Neuronal stem cell (in vitro differentiated cells): ENCODE data around the gene PPP1R1B.

ENCODE experiments used
- DNase-seq: peaks from one replicate; pipeline ENCODE4 v3.0.0-alpha.2; 2013; ENCODE audit warnings: low spot score
- H2AFZ ChIP-seq: one replicate; pipeline ENCODE4 v1.6.1; 2013; ENCODE audit warnings: mild to moderate bottlenecking, low read length, inconsistent platforms
- H2AK5ac ChIP-seq: 2 replicates; pipeline ENCODE4 v1.6.1; 2013; ENCODE audit warnings: low read depth, mild to moderate bottlenecking, inconsistent platforms, low read length, moderate library complexity, mixed read lengths
- H2BK120ac ChIP-seq: 2 replicates; pipeline ENCODE4 v1.6.1; 2013; ENCODE audit warnings: low read depth, mild to moderate bottlenecking, inconsistent platforms, low read length, moderate library complexity, mixed read lengths
- H2BK12ac ChIP-seq: one replicate; pipeline ENCODE4 v1.6.1; 2013; ENCODE audit warnings: low read length, inconsistent platforms
- H2BK15ac ChIP-seq: 2 replicates; pipeline ENCODE4 v1.6.1; 2013; ENCODE audit warnings: mild to moderate bottlenecking, low read length, inconsistent platforms, mixed read lengths
- H2BK5ac ChIP-seq: one replicate; pipeline ENCODE4 v1.6.1; 2013; ENCODE audit warnings: inconsistent platforms, mild to moderate bottlenecking, low read length, moderate library complexity
- H3K14ac ChIP-seq: one replicate; pipeline ENCODE4 v1.6.1; 2013; ENCODE audit warnings: low read length, inconsistent platforms
- H3K18ac ChIP-seq: 2 replicates; pipeline ENCODE4 v1.6.1; 2013; ENCODE audit warnings: low read length, inconsistent platforms
- H3K23ac ChIP-seq: 2 replicates; pipeline ENCODE4 v1.6.1; 2013; ENCODE audit warnings: low read depth, mild to moderate bottlenecking, mixed read lengths, low read length, inconsistent platforms; ENCODE audit not compliant: poor library complexity
- H3K27ac ChIP-seq: replicated peaks from 3 replicates; pipeline ENCODE4 v1.5.1; 2013; ENCODE audit warnings: low read length, inconsistent platforms
- H3K27me3 ChIP-seq, 3 experiments: 2 replicates each; pipeline ENCODE4 v1.6.1; 2013; ENCODE audit warnings: low read length in 3 of 3, mild to moderate bottlenecking in 2 of 3, inconsistent platforms in 1 of 3, low read depth in 1 of 3, mixed read lengths in 1 of 3, moderate library complexity in 1 of 3; ENCODE audit not compliant: control insufficient read depth in 3 of 3, insufficient read depth in 3 of 3
- H3K36me3 ChIP-seq, 2 donors: replicated peaks in 1 of 2; 2 replicates each; pipeline ENCODE4 v1.6.1; 2013; ENCODE audit warnings: low read length in 2 of 2; ENCODE audit not compliant: control insufficient read depth in 2 of 2, insufficient read depth in 2 of 2
- H3K4ac ChIP-seq: 2 replicates; pipeline ENCODE4 v1.6.1; 2013; ENCODE audit warnings: inconsistent platforms, mild to moderate bottlenecking, low read length, moderate library complexity
- H3K4me1 ChIP-seq, 2 donors: 1 replicate in 1 of 2; 2 replicates in 1 of 2; pipeline ENCODE4 v1.6.1; 2013; ENCODE audit warnings: low read length in 2 of 2, low read depth in 1 of 2; ENCODE audit not compliant: control insufficient read depth in 2 of 2, insufficient read depth in 1 of 2
- H3K4me2 ChIP-seq: one replicate; pipeline ENCODE4 v1.6.1; 2013; ENCODE audit warnings: mild to moderate bottlenecking, low read length, inconsistent platforms; ENCODE audit not compliant: insufficient read depth, poor library complexity, severe bottlenecking
- H3K4me3 ChIP-seq, 2 donors: 2 replicates each; pipeline ENCODE4 v1.5.1; 2013; ENCODE audit warnings: low read length in 2 of 2, mild to moderate bottlenecking in 2 of 2, inconsistent platforms in 1 of 2, moderate library complexity in 1 of 2
- H3K79me1 ChIP-seq: one replicate; pipeline ENCODE4 v1.6.1; 2013; ENCODE audit warnings: low read depth, mild to moderate bottlenecking, inconsistent platforms, low read length, moderate library complexity
- H3K9ac ChIP-seq: one replicate; pipeline ENCODE4 v1.6.1; 2013; ENCODE audit warnings: mild to moderate bottlenecking, low read depth, low read length, inconsistent platforms; ENCODE audit not compliant: poor library complexity
- H3K9me3 ChIP-seq, 2 donors: replicated peaks in 1 of 2; 2 replicates each; pipeline versions ENCODE3 to v1.6.1; 2013; ENCODE audit warnings: low read length in 2 of 2, mild to moderate bottlenecking in 2 of 2, inconsistent platforms in 1 of 2, low read depth in 1 of 2, mixed read lengths in 1 of 2, moderate library complexity in 1 of 2; ENCODE audit not compliant: control insufficient read depth in 2 of 2, insufficient read depth in 1 of 2
- H4K8ac ChIP-seq: one replicate; pipeline ENCODE4 v1.6.1; 2013; ENCODE audit warnings: low read depth, mild to moderate bottlenecking, inconsistent platforms, low read length, moderate library complexity
- H4K91ac ChIP-seq: one replicate; pipeline ENCODE4 v1.6.1; 2013; ENCODE audit warnings: low read length, low read depth, mild to moderate bottlenecking, inconsistent platforms; ENCODE audit not compliant: poor library complexity
- WGBS, 2 donors: extraction: QIAGEN DNeasy Blood & Tissue Kit; methylation state at CpG; one replicate each; pipeline ENCODE4 v1.1.7; 2013; ENCODE audit warnings: missing lambda C conversion rate in 2 of 2, mixed read lengths in 1 of 2; ENCODE audit not compliant: insufficient read length in 2 of 2, insufficient replicate concordance in 1 of 2; ENCODE audit errors: extremely low coverage in 2 of 2; 5-methylcytosine and 5-hydroxymethylcytosine counted together

Gene PPP1R1B

DNA sequence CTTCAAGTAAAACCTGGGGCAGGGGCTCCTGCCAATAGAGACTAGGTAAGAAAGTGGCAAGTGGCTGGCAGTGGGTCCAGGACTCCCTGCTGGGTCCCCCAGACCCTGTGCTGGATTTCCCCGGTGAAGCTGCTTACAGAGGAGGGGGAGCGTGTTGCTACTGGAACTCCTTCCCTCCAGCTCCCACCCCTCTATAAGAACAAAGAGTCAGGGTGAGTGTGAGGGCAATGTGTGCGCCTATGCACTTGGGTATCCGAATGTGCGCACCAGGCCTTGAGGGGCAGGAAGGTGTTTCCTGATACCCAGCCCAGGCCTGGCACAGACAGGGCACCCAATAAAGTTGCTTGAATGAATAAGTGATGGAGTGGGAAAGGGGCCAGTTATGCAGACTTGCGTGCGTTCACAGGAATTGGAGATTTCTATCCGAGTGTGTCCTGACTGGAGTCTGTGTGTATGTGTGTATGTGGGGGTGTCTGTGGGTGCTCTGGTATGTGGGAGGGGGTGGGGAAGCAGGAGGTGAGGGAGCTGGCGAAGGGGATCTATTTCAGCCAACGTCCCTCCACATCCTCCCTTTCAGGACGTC lies 30.7 kb upstream of the PPP1R1B start:
- H3K27me3 ChIP-seq = peaks cover 53 to 98% (median 85%) of the 10 kb centered on the region in 3 experiments
- H3K9ac ChIP-seq = no peak overlapping the region
- no peak overlapping the region for H3K4ac ChIP-seq

DNA sequence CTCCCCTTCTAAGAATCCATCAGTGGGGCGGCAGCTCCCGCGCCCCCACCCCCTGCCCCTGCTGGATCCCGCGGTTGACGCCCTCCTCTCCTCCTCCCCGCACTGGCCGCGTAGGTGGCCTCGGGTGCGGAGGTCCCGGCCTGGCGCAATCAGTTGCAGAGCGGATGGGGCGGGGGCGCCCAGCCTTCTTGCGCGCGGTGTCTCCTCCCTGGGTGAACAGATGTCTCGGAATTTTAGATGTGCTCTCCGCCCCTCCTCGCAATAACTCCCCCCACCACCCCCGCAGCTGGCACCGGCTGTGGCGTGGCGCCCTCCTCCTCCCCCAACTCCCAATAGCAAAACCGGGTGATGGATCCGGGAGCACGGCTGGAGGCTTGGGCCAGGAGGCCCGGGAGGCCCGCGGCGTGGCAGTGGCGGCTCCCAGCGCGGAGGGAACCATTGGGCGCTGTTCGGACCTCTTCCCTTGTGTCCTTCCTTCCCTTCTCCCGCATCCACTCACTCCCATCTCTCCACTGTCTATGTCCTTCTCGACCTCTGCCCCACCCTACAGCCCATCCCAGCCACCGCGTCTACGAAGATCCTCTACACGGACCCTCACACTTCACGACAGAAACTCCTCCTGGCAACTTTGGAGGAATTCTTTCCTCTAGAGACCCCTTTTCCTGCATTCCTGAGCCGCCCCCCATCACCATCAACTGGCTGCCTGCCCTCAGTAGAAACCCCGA lies 30.0 kb upstream of the PPP1R1B start:
- peaks cover 0 to 2% of the 10 kb centered on the region in 2 donors for H3K9me3 ChIP-seq
- H2BK120ac ChIP-seq = no peak overlapping the region
- no peak overlapping the region for H4K91ac ChIP-seq
- no CpG with 5 or more reads among the region's 47 CpGs for WGBS, 2 donors
- no peak overlapping the region for H2AFZ ChIP-seq
- no peaks in the 10 kb centered on the region for H3K79me1 ChIP-seq
- no peak overlapping the region for H2BK5ac ChIP-seq
- H3K4me1 ChIP-seq = no peaks in the 10 kb centered on the region
- H3K27me3 ChIP-seq = peaks cover 60 to 99% (median 89%) of the 10 kb centered on the region in 3 experiments
- peak overlapping the region; percentile 32 for H3K9ac ChIP-seq
- no peak overlapping the region for H3K14ac ChIP-seq
- no peaks in the 10 kb centered on the region for H3K36me3 ChIP-seq
- H3K23ac ChIP-seq = peak overlapping the region; percentile 34
- no peak overlapping the region for H2BK12ac ChIP-seq
- no peak overlapping the region for H4K8ac ChIP-seq
- no peak overlapping the region for H3K27ac ChIP-seq
- no peak overlapping the region for H3K4me3 ChIP-seq
- no peak overlapping the region for H2BK15ac ChIP-seq
- H3K18ac ChIP-seq = peak overlapping the region; percentile 53
- H3K4ac ChIP-seq = no peak overlapping the region
- no peak overlapping the region for H3K4me2 ChIP-seq
- H2AK5ac ChIP-seq = no peak overlapping the region
- DNase-seq = no peak

More for the DNA sequence above, 30.7 kb upstream of the PPP1R1B start:
- no peak overlapping the region for H2BK12ac ChIP-seq
- no peak overlapping the region for H3K14ac ChIP-seq
- peaks cover 0 to 2% of the 10 kb centered on the region in 2 donors for H3K9me3 ChIP-seq
- no peak overlapping the region for H4K8ac ChIP-seq
- H4K91ac ChIP-seq = no peak overlapping the region
- no peak overlapping the region for H3K4me2 ChIP-seq
- H2BK15ac ChIP-seq = no peak overlapping the region
- no peak overlapping the region for H2BK120ac ChIP-seq
- H2AK5ac ChIP-seq = no peak overlapping the region
- DNase-seq = no peak
- H2BK5ac ChIP-seq = no peak overlapping the region
- no peaks in the 10 kb centered on the region for H3K79me1 ChIP-seq
- H3K27ac ChIP-seq = no peak overlapping the region
- H2AFZ ChIP-seq = no peak overlapping the region
- no peak overlapping the region for H3K4me3 ChIP-seq
- H3K4me1 ChIP-seq = no peaks in the 10 kb centered on the region
- H3K18ac ChIP-seq = no peak overlapping the region
- no peaks in the 10 kb centered on the region for H3K36me3 ChIP-seq
- H3K23ac ChIP-seq = no peak overlapping the region
- no CpG with 5 or more reads among the region's 11 CpGs for WGBS, 2 donors

DNA sequence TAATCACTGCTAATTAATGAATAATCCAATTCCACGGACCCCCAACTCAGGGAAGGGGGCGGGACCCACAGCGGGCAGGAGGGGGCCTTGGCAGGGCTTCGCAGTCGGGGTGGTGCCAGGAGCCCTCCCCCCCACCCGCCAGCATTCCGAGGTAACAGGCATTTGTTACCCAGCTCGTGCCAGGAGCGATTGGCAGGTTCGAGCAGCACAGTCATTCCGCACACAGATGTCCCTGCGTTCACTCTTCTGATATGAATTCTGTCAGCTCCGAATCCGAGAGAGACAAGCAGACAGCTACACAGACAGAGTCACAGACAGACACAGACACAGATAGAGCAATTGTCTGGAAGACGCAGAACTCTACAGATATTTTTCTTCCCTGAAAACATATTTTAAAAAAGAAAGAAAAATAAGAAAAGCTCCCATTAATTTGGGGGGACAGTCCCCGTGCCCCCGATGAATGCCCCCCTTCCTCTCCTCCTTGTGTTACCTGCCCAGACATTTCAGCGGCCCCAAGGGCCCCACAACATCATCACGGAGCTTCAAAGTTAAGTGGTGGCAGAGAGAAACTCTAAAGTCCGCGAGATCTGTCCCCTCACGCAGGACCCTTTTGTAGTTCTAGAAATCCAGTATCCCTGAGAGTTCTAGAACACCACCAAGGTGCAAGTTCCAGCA lies 29.2 kb upstream of the PPP1R1B start:
- Histone ChIP-seq H2BK5ac (no peak overlapping the region), H3K14ac (no peak overlapping the region), H3K23ac (no peak overlapping the region), H3K79me1 (no peaks in the 10 kb centered on the region), H4K8ac (no peak overlapping the region), H2BK15ac (no peak overlapping the region), H2AFZ (no peak overlapping the region), H2BK120ac (no peak overlapping the region), H3K27ac (no peak overlapping the region), H3K9me3 (peaks cover 0 to 2% of the 10 kb centered on the region in 2 donors), H3K9ac (no peak overlapping the region), H3K4me1 (no peaks in the 10 kb centered on the region), H3K4me3 (no peak overlapping the region), H2AK5ac (no peak overlapping the region), H4K91ac (no peak overlapping the region), H3K27me3 (peaks cover 66 to 100% (median 91%) of the 10 kb centered on the region in 3 experiments), H2BK12ac (no peak overlapping the region), H3K4me2 (no peak overlapping the region), H3K4ac (no peak overlapping the region), H3K36me3 (no peaks in the 10 kb centered on the region), H3K18ac (no peak overlapping the region)
- DNase-seq = no peak
- no CpG with 5 or more reads among the region's 22 CpGs for WGBS, 2 donors

DNA sequence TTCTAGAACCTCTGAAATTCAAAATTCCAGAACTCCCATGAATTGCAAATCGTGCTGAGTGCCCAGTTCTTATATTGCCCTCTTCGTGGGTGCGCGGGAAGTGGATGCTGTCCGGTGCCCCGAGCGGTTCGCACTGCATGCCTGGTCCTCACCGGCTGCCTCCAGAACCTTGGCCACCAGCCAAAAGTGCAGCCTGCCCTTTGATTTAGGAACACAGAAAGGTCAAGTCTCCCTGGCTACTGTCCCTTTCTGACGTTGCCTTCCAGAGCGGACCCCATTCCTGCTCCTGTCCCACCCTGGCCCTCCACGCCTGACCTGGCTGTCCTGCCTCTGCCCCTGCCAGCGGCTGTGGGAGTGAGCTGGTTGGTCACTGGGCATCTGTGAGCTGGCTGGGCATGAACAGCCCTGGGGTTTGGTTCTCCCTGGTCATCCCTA lies 28.7 kb upstream of the PPP1R1B start:
- no peaks in the 10 kb centered on the region for H3K79me1 ChIP-seq
- H2BK12ac ChIP-seq = no peak overlapping the region
- no peak overlapping the region for H3K4me3 ChIP-seq
- H3K18ac ChIP-seq = no peak overlapping the region
- H3K4me1 ChIP-seq = no peaks in the 10 kb centered on the region
- H3K23ac ChIP-seq = peak overlapping the region; percentile 60
- H2BK15ac ChIP-seq = no peak overlapping the region
- H3K14ac ChIP-seq = no peak overlapping the region
- no peaks in the 10 kb centered on the region for H3K36me3 ChIP-seq
- H3K4me2 ChIP-seq = no peak overlapping the region
- H3K27ac ChIP-seq = no peak overlapping the region
- no peak overlapping the region for H3K4ac ChIP-seq
- H2AFZ ChIP-seq = no peak overlapping the region
- no peak overlapping the region for H4K8ac ChIP-seq
- no peak overlapping the region for H2BK120ac ChIP-seq
- peaks cover 71 to 100% (median 95%) of the 10 kb centered on the region in 3 experiments for H3K27me3 ChIP-seq
- no peak overlapping the region for H2AK5ac ChIP-seq
- no peak overlapping the region for H3K9ac ChIP-seq
- no peak overlapping the region for H2BK5ac ChIP-seq
- WGBS, 2 donors = no CpG with 5 or more reads among the region's 13 CpGs
- peaks cover 0 to 2% of the 10 kb centered on the region in 2 donors for H3K9me3 ChIP-seq
- no peak overlapping the region for H4K91ac ChIP-seq
- DNase-seq = no peak
